Neural progenitor cell (in vitro differentiated cells): ENCODE measurements around the gene NETO1.

Experiments used
- EZH2 ChIP-seq: fragments of 200-600 bp; sonication (generic); IDR thresholded peaks from 2 replicates; pipeline ENCODE4 v1.6.1; 2017; ENCODE audit warnings: antibody characterized with exemption, mild to moderate bottlenecking, moderate library complexity
- EZH2phosphoT487 ChIP-seq: fragments of 200-600 bp; sonication (generic); IDR thresholded peaks from 2 replicates; pipeline ENCODE4 v1.6.1; 2017; ENCODE audit warnings: antibody characterized with exemption
- TF ChIP-seq, protein P1 (sequence below): fragments of 200-600 bp; sonication (generic); IDR thresholded peaks from 2 replicates; pipeline ENCODE4 v1.5.1; 2017; ENCODE audit warnings: antibody characterized with exemption, mild to moderate bottlenecking

DNA sequence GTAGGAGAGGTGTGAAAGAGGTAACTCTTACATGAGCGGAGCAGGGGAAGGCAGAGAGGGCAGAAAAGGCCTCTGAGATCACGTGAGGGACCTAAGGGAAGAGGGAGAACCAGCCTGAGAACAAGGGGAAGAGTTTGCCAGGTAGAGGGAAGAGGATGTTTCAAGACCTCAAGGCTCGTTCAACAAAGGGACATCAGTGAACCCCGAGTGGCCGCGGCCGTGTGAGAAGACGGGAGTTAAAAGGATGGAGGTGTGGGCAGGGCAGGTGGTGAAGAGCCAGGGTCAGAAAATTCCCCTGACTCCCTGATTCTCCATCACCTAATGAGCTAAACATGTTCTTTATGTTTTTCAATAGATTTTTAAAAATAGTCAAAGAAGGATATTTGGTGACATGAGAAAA lies 44.4 kb downstream of the NETO1 start:
- TF ChIP-seq, protein P1, sequence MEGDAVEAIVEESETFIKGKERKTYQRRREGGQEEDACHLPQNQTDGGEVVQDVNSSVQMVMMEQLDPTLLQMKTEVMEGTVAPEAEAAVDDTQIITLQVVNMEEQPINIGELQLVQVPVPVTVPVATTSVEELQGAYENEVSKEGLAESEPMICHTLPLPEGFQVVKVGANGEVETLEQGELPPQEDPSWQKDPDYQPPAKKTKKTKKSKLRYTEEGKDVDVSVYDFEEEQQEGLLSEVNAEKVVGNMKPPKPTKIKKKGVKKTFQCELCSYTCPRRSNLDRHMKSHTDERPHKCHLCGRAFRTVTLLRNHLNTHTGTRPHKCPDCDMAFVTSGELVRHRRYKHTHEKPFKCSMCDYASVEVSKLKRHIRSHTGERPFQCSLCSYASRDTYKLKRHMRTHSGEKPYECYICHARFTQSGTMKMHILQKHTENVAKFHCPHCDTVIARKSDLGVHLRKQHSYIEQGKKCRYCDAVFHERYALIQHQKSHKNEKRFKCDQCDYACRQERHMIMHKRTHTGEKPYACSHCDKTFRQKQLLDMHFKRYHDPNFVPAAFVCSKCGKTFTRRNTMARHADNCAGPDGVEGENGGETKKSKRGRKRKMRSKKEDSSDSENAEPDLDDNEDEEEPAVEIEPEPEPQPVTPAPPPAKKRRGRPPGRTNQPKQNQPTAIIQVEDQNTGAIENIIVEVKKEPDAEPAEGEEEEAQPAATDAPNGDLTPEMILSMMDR, result no peak
- TF ChIP-seq EZH2phosphoT487, result no peak
- TF ChIP-seq EZH2, result no peak
